Vagina (tissue), 2 donors: ENCODE results near the gene GP1BB.

Experiments
- CTCF ChIP-seq, 3 experiments: fragments of 450-650 bp in 2 of 3; fragments of 200-600 bp in 1 of 3; sonication (generic) in 1 of 3; IDR thresholded peaks; one replicate each; pipeline ENCODE4 v1.5.1; 2017 to 2019; ENCODE audit warnings: antibody characterized with exemption in 3 of 3, mild to moderate bottlenecking in 2 of 3, moderate library complexity in 2 of 3
- POLR2A ChIP-seq, 2 donors: fragments of 450-650 bp; IDR thresholded peaks; one replicate each; pipeline ENCODE4 v1.6.1; 2017; ENCODE audit warnings: antibody characterized with exemption in 2 of 2, mild to moderate bottlenecking in 2 of 2, moderate library complexity in 2 of 2

GRCh38 chr22:19720999-19721329, 2.4 kb upstream of the GP1BB start:
- TF ChIP-seq CTCF (IDR thresholded peaks at IDR 0.05) (no peak), POLR2A (IDR thresholded peaks at IDR 0.05) (no peak)
